Keratinocyte (primary cell): Measurements from ENCODE around the gene IDH3A. TPM values are rescaled to one million over a fixed set of nuclear protein-coding genes. Genes with fewer than 3 reads are reported as not detected.

Source experiments
- DNase-seq: peaks from one replicate; pipeline ENCODE4 v3.0.0-alpha.2; 2011; ENCODE audit warnings: low read depth, missing footprints, low spot score
- FAIRE-seq: peaks from 2 replicates; lab custom pipeline; 2011; peaks lifted over from hg19 to GRCh38; lab: Jason Lieb, UNC
- H2AFZ ChIP-seq: 2 replicates; pipeline ENCODE4 v1.6.0; 2012; ENCODE audit warnings: low read length, control low read depth, inconsistent platforms; ENCODE audit not compliant: control insufficient read depth
- H3K27ac ChIP-seq: 2 replicates; pipeline ENCODE4 v1.5.1; 2011; ENCODE audit warnings: low read length; ENCODE audit not compliant: control insufficient read depth, insufficient read depth
- H3K27me3 ChIP-seq: 3 replicates; pipeline ENCODE4 v1.6.0; 2011; ENCODE audit warnings: low read length; ENCODE audit not compliant: control insufficient read depth, insufficient read depth; ENCODE audit errors: extremely low read depth
- H3K36me3 ChIP-seq, 2 experiments: 2 replicates in 1 of 2; 3 replicates in 1 of 2; pipeline ENCODE4 v1.5.1; 2011; ENCODE audit warnings: low read length in 2 of 2, mild to moderate bottlenecking in 1 of 2; ENCODE audit not compliant: control insufficient read depth in 2 of 2, insufficient read depth in 2 of 2; ENCODE audit errors: extremely low read depth in 1 of 2
- H3K4me1 ChIP-seq: 3 replicates; pipeline ENCODE4 v1.5.1; 2011; ENCODE audit warnings: low read length; ENCODE audit not compliant: control insufficient read depth, insufficient read depth; ENCODE audit errors: extremely low read depth
- H3K4me2 ChIP-seq: 3 replicates; pipeline ENCODE4 v1.6.0; 2011; ENCODE audit warnings: low read depth, low read length; ENCODE audit not compliant: control insufficient read depth, insufficient read depth; ENCODE audit errors: extremely low read depth
- H3K4me3 ChIP-seq, 3 experiments: fragments of 200-600 bp in 1 of 3; sonication (generic) in 1 of 3; 2 replicates in 2 of 3; 3 replicates in 1 of 3; pipeline ENCODE4 v1.5.1; 2011 to 2016; ENCODE audit warnings: low read length in 3 of 3, mild to moderate bottlenecking in 3 of 3, control low read depth in 2 of 3, inconsistent platforms in 1 of 3, low read depth in 1 of 3, mixed read lengths in 1 of 3, mixed run types in 1 of 3, moderate library complexity in 1 of 3; ENCODE audit not compliant: control insufficient read depth in 2 of 3, insufficient read depth in 2 of 3; ENCODE audit errors: extremely low read depth in 1 of 3
- H3K79me2 ChIP-seq: 2 replicates; pipeline ENCODE4 v1.6.0; 2012; ENCODE audit warnings: low read length; ENCODE audit not compliant: control insufficient read depth, insufficient read depth
- H3K9ac ChIP-seq: 3 replicates; pipeline ENCODE4 v1.6.0; 2011; ENCODE audit warnings: low read length; ENCODE audit not compliant: control insufficient read depth, insufficient read depth; ENCODE audit errors: extremely low read depth
- H3K9me1 ChIP-seq: 3 replicates; pipeline ENCODE4 v1.6.0; 2011; ENCODE audit warnings: low read length; ENCODE audit not compliant: control insufficient read depth, insufficient read depth; ENCODE audit errors: extremely low read depth
- H3K9me3 ChIP-seq: 2 replicates; pipeline ENCODE4 v1.5.1; 2012; ENCODE audit warnings: low read depth, low read length; ENCODE audit not compliant: control insufficient read depth
- H4K20me1 ChIP-seq: 3 replicates; pipeline ENCODE4 v1.6.0; 2011; ENCODE audit warnings: low read length; ENCODE audit not compliant: control insufficient read depth, insufficient read depth; ENCODE audit errors: extremely low read depth
- CTCF ChIP-seq, 3 experiments: IDR thresholded peaks in 1 of 3; conservative IDR thresholded peaks in 1 of 3; optimal IDR thresholded peaks in 1 of 3; 2 replicates in 2 of 3; 3 replicates in 1 of 3; pipeline versions ENCODE3 to v1.5.1; 2011; ENCODE audit warnings: low read length in 3 of 3, mild to moderate bottlenecking in 3 of 3, moderate library complexity in 2 of 3, control low read depth in 1 of 3, inconsistent platforms in 1 of 3; ENCODE audit not compliant: insufficient read depth in 2 of 3; ENCODE audit errors: extremely low read depth in 1 of 3
- EZH2 ChIP-seq: IDR thresholded peaks from one replicate; pipeline ENCODE4 v1.6.1; 2012; ENCODE audit warnings: inconsistent platforms, mild to moderate bottlenecking, low read length, moderate library complexity
- dilution Hi-C: fragments of 300-500 bp; cut with MboI; formaldehyde crosslinking; loops from one replicate; pipeline ENCODE4 v1.7.0; 2020; ENCODE audit warnings: low sequenced_read_pairs; ENCODE audit not compliant: extremely low pct_ligation_motif_present
- polyA plus RNA-seq, 5 experiments: library from polyadenylated mRNA; depleted of rRNA in 3 of 5; stranded (reverse) in 3 of 5; stranded (forward) in 1 of 5; unstranded in 1 of 5; fragments of >200 nt; gene quantifications; 1 replicate in 1 of 5; 2 replicates in 3 of 5; 3 replicates in 1 of 5; pipeline versions ENCODE4 v1.2.1 to v1.2.3, GENCODE V29; 2011 to 2012; ENCODE audit warnings: missing spikeins in 2 of 5, low read depth in 1 of 5, low replicate concordance in 1 of 5

Gene IDH3A
- polyA plus RNA-seq, 1 donor (not counting 4 experiments of a cell fraction or from before 2014, with no cell fraction given) = 118 TPM

GRCh38 chr15:78127882-78128281 lies 21.3 kb upstream of the IDH3A start:
- no peak for FAIRE-seq
- H3K79me2 ChIP-seq = no peaks in the 10 kb centered on the region
- dilution Hi-C loops = no loop called here

GRCh38 chr15:78129077-78129750 lies 19.9 kb upstream of the IDH3A start:
- DNase-seq (no peak), FAIRE-seq (no peak)
- no peak for TF ChIP-seq EZH2
- TF ChIP-seq CTCF (optimal IDR thresholded peaks at IDR 0.05 in 1 of 3, IDR thresholded peaks at IDR 0.05 in 1 of 3, conservative IDR thresholded peaks at IDR 0.05 in 1 of 3; ENCODE audit: extremely low read depth in 1 of 3, insufficient read depth in 2 of 3, low read length in 3 of 3) = no peak
- H3K9ac ChIP-seq = no peak overlapping the region
- H3K9me1 ChIP-seq = no peaks in the 10 kb centered on the region
- H3K4me1 ChIP-seq = peaks cover 28% of the 10 kb centered on the region
- H3K9me3 ChIP-seq = no peaks in the 10 kb centered on the region
- no peaks in the 10 kb centered on the region for H3K79me2 ChIP-seq
- H4K20me1 ChIP-seq = no peaks in the 10 kb centered on the region
- no peaks in the 10 kb centered on the region for H3K36me3 ChIP-seq
- dilution Hi-C loops = no loop called here
- no peaks in the 10 kb centered on the region for H3K27me3 ChIP-seq
- H3K4me3 ChIP-seq = no peak overlapping the region
- H3K27ac ChIP-seq = no peak overlapping the region
- no peak overlapping the region for H2AFZ ChIP-seq
- no peak overlapping the region for H3K4me2 ChIP-seq

More at GRCh38 chr15:78127882-78128281, 21.3 kb upstream of the IDH3A start:
- no peak overlapping the region for H3K4me2 ChIP-seq
- no peaks in the 10 kb centered on the region for H3K27me3 ChIP-seq
- no peaks in the 10 kb centered on the region for H4K20me1 ChIP-seq
- H3K9me3 ChIP-seq = no peaks in the 10 kb centered on the region
- H3K36me3 ChIP-seq = no peaks in the 10 kb centered on the region
- H2AFZ ChIP-seq = no peak overlapping the region
- H3K4me3 ChIP-seq = no peak overlapping the region
- H3K9ac ChIP-seq = no peak overlapping the region
- TF ChIP-seq CTCF (optimal IDR thresholded peaks at IDR 0.05 in 1 of 3, IDR thresholded peaks at IDR 0.05 in 1 of 3, conservative IDR thresholded peaks at IDR 0.05 in 1 of 3; ENCODE audit: extremely low read depth in 1 of 3, insufficient read depth in 2 of 3, low read length in 3 of 3) (no peak), EZH2 (no peak)
- no peak for DNase-seq
- peaks cover 14% of the 10 kb centered on the region for H3K4me1 ChIP-seq
- no peaks in the 10 kb centered on the region for H3K9me1 ChIP-seq
- H3K27ac ChIP-seq = no peak overlapping the region
